NT2/D1 (cell line): ENCODE results near the gene PAPOLG.

ENCODE experiments used
- DNase-seq: peaks from one replicate; pipeline ENCODE4 v3.0.0-alpha.2; 2011; ENCODE audit warnings: low read depth, low spot score
- H3K27me3 ChIP-seq: 2 replicates; pipeline ENCODE4 v1.6.0; 2011; ENCODE audit warnings: mild to moderate bottlenecking; ENCODE audit not compliant: insufficient read length, insufficient read depth
- H3K36me3 ChIP-seq: 2 replicates; pipeline ENCODE4 v1.6.1; 2011; ENCODE audit warnings: mild to moderate bottlenecking, low read length, mixed read lengths; ENCODE audit not compliant: insufficient read depth, insufficient read length
- H3K4me1 ChIP-seq: 2 replicates; pipeline ENCODE4 v1.5.1; 2011; ENCODE audit not compliant: insufficient read depth, insufficient read length
- H3K4me3 ChIP-seq: 2 replicates; pipeline ENCODE4 v1.5.1; 2011; ENCODE audit warnings: low read depth; ENCODE audit not compliant: insufficient read length
- H3K9ac ChIP-seq: 2 replicates; pipeline ENCODE4 v1.6.0; 2011; ENCODE audit warnings: low read depth; ENCODE audit not compliant: insufficient read length
- H3K9me3 ChIP-seq: 2 replicates; pipeline ENCODE4 v1.5.1; 2011; ENCODE audit warnings: mild to moderate bottlenecking, low read length; ENCODE audit not compliant: insufficient read depth
- SUZ12 ChIP-seq: IDR thresholded peaks from 2 replicates; pipeline ENCODE4 v1.6.1; 2011; ENCODE audit not compliant: insufficient read length, insufficient read depth; ENCODE audit errors: extremely low read depth
- YY1 ChIP-seq: IDR thresholded peaks from 2 replicates; pipeline ENCODE4 v1.6.1; 2011; ENCODE audit not compliant: insufficient read length, insufficient read depth
- ZNF274 ChIP-seq: IDR thresholded peaks from 2 replicates; pipeline ENCODE4 v1.6.1; 2011; ENCODE audit warnings: mild to moderate bottlenecking, low read depth, low read length

Gene PAPOLG

DNA sequence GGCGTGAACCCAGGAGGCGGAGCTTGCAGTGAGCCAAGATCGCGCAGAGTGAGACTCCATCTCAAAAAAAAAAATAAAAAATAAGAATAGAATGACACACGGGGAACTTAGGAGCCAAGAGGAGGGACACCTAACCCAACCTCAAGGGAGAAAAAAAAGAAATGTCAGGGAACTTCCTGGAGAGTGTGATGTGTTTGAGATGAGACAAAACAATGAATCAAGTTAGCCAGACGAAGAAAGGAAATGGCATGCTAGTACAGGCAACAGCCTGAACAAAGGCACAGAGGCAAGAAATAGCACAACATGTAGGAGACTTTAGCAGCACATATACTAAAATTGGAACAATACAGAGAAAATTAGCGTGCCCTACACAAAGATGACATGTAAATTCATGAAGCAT, 36.7 kb upstream of the PAPOLG start:
- H3K9ac ChIP-seq, result no peak overlapping the region
- no peaks in the 10 kb centered on the region for H3K27me3 ChIP-seq
- peaks cover 1% of the 10 kb centered on the region; the same call in 1 of the 2 replicates for H3K9me3 ChIP-seq
- TF ChIP-seq SUZ12, result no peak
- TF ChIP-seq ZNF274, result no peak
- TF ChIP-seq YY1, result no peak
- no peaks in the 10 kb centered on the region for H3K36me3 ChIP-seq
- DNase-seq, result no peak
- no peak overlapping the region for H3K4me3 ChIP-seq
- no peaks in the 10 kb centered on the region for H3K4me1 ChIP-seq

DNA sequence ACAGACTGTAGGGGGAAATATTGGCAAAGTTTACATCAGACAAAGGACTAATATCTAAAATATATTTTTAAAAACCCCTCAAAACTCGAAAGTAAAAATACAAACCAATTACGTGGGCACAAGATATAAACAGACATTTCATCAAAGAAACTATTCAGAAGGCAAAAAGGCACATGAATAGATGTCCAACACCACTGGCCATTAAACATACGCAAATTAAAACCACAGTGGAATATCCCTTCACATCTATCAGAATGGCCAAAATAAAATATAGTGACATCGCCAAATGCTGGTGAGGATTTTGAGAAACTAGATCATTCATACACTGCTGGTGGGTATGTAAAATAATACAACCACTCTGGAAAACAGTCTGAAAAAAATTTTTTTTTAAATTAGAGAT, 30.6 kb upstream of the PAPOLG start:
- no peak for DNase-seq
- TF ChIP-seq YY1, result no peak
- TF ChIP-seq ZNF274, result no peak
- no peak for TF ChIP-seq SUZ12
- Histone ChIP-seq H3K27me3 (no peaks in the 10 kb centered on the region), H3K9ac (no peak overlapping the region), H3K36me3 (no peaks in the 10 kb centered on the region), H3K4me3 (no peak overlapping the region), H3K9me3 (peaks cover 10% of the 10 kb centered on the region; the same call in 1 of the 2 replicates), H3K4me1 (no peaks in the 10 kb centered on the region)

- Histone ChIP-seq H3K9me3 (peaks cover 10% of the 10 kb centered on the region; the same call in 1 of the 2 replicates), H3K27me3 (no peaks in the 10 kb centered on the region), H3K36me3 (no peaks in the 10 kb centered on the region), H3K4me3 (no peak overlapping the region), H3K9ac (no peak overlapping the region), H3K4me1 (no peaks in the 10 kb centered on the region)
- TF ChIP-seq SUZ12, result no peak
- no peak for TF ChIP-seq YY1
- TF ChIP-seq ZNF274, result no peak
- no peak for DNase-seq
Measured at GRCh38 chr2:60728855-60729254, 27.2 kb upstream of the PAPOLG start.

DNA sequence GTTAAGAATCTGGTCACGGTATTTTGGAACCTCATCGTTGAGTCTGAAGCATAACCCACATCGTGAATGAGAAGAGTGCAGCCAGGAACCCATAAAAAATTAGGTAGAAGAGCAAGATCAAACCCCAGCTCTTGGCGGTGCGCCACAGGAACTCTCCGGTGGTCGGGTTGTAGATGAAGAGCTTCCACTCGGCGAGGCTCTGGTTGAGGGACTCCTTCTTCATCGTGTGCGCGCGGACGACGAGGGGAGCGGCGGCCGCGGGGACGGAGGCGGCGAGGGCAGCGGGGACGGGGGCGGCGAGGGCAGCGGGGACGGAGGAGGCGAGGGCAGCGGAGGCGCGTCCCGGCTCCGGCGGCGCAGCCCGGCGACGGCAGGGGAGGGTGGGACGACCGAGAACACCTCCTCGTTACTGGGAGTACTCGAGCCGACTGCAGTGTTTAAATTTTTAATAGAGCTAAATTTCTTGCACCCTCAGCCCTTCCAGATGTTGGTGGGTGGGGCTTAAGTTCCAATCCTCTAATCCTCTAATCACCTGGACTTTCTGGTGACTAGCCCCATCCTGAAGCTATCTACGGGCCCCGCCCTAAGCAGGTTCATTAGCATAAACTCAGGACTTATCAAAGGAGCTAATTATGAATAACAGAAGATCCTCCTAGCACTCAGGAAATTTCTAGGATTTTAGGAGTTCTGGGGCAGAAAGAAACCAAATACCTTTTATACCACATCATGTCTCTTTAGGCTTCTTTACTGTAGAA, 20.4 kb upstream of the PAPOLG start:
- no peaks in the 10 kb centered on the region for H3K9me3 ChIP-seq
- peaks cover 5% of the 10 kb centered on the region for H3K4me1 ChIP-seq
- H3K9ac ChIP-seq, result peak overlapping the region; percentile 56
- H3K36me3 ChIP-seq, result no peaks in the 10 kb centered on the region
- H3K27me3 ChIP-seq, result peaks cover 21% of the 10 kb centered on the region
- no peak for TF ChIP-seq YY1
- TF ChIP-seq SUZ12, result no peak
- no peak for TF ChIP-seq ZNF274
- no peak for DNase-seq
- peak overlapping the region; percentile 40 for H3K4me3 ChIP-seq

DNA sequence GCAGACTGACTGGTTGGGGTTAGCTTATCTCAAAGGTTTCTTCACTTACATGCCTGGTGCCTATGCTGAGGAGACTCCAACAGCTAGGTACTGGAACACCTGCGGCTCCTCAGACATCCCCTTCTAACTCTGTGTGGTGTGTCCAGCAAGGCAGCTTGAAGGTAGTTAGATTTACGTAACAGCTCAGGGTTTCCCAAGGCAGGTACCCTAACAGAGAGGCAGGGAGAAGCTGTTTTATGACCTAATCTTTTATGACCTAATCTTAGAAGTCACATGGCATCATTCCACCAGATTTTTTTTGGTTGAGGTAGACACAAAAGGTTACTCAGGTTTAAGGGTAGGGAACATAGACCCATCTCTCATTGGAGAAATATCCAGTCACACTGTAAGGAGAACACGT, 17.4 kb upstream of the PAPOLG start:
- peaks cover 5% of the 10 kb centered on the region for H3K4me1 ChIP-seq
- no peaks in the 10 kb centered on the region for H3K36me3 ChIP-seq
- H3K4me3 ChIP-seq, result no peak overlapping the region
- H3K9me3 ChIP-seq, result no peaks in the 10 kb centered on the region
- DNase-seq, result no peak
- H3K27me3 ChIP-seq, result peaks cover 22% of the 10 kb centered on the region
- no peak for TF ChIP-seq ZNF274
- no peak for TF ChIP-seq SUZ12
- TF ChIP-seq YY1, result no peak
- no peak overlapping the region for H3K9ac ChIP-seq

DNA sequence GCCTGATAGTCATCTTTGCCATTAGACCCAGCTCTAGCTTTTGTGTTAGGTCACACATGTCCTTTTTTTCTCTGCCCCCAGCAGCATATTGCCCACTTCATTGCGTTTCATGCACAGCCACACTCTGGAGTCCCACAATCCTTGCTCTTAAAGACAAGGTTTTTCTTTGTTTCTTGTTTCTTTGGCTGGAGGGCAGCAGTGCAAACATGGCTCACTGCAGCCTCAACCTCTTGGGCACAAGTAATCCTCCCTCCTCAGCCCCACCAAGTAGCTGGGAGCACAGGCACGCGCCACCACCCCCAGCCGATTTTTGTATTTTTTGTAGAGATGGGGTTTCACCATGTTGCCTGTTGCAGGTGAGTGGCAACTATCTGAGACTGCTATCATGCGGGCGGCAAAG, 16.9 kb upstream of the PAPOLG start:
- Histone ChIP-seq H3K9ac (no peak overlapping the region), H3K9me3 (no peaks in the 10 kb centered on the region), H3K4me1 (peaks cover 5% of the 10 kb centered on the region), H3K36me3 (no peaks in the 10 kb centered on the region), H3K27me3 (peaks cover 27% of the 10 kb centered on the region), H3K4me3 (no peak overlapping the region)
- TF ChIP-seq YY1, result no peak
- no peak for TF ChIP-seq SUZ12
- TF ChIP-seq ZNF274, result no peak
- no peak for DNase-seq

GRCh38 chr2:60741576-60741975, 14.5 kb upstream of the PAPOLG start:
- H3K4me1 ChIP-seq, result peaks cover 5% of the 10 kb centered on the region

More at GRCh38 chr2:60741576-60741975, 14.5 kb upstream of the PAPOLG start:
- H3K27me3 ChIP-seq, result peaks cover 35% of the 10 kb centered on the region
- H3K36me3 ChIP-seq, result no peaks in the 10 kb centered on the region
- H3K4me3 ChIP-seq, result no peak overlapping the region
- H3K9ac ChIP-seq, result no peak overlapping the region
- H3K9me3 ChIP-seq, result no peaks in the 10 kb centered on the region
- TF ChIP-seq SUZ12, result no peak
- TF ChIP-seq YY1, result no peak
- no peak for TF ChIP-seq ZNF274
- no peak for DNase-seq
